ENCODE data around the gene PPP3R1. TPM values are rescaled to one million over a fixed set of nuclear protein-coding genes. Genes with fewer than 3 reads are reported as not detected.

The PPP3R1 gene
- total and polyA plus RNA-seq, 2 donors (not counting 3 experiments of a cell fraction or from before 2014, with no cell fraction given), result 8.4 to 62.2 TPM

GRCh38 chr2:68171146-68171545, 81.2 kb downstream of the PPP3R1 start:
- intact Hi-C loops (cut with micrococcal nuclease), result no loop called here
- Histone ChIP-seq H3K9me3 (replicated peaks; ENCODE audit: control insufficient read depth, insufficient read depth, low read length) (no peaks in the 10 kb centered on the region), H3K9ac (replicated peaks; ENCODE audit: extremely low read depth, insufficient read depth, low read length) (no peak overlapping the region), H3K4me2 (ENCODE audit: insufficient read depth, low read length) (no peak overlapping the region), H3K4me3 (replicated peaks in 1 of 3; ENCODE audit: insufficient read depth in 1 of 3, low read depth in 1 of 3, low read length in 3 of 3) (no peak overlapping the region), H3K36me3 (ENCODE audit: control insufficient read depth in 2 of 2, extremely low read depth in 1 of 2, insufficient read depth in 2 of 2, low read length in 2 of 2) (peaks cover 3 to 15% of the 10 kb centered on the region in 2 experiments), H3K79me2 (ENCODE audit: control insufficient read depth, insufficient read depth, low read length) (peaks cover 5% of the 10 kb centered on the region), H4K20me1 (replicated peaks; ENCODE audit: control insufficient read depth, extremely low read depth, insufficient read depth, low read length) (no peaks in the 10 kb centered on the region), H2AFZ (ENCODE audit: low read depth, low read length) (no peak overlapping the region), H3K4me1 (ENCODE audit: control insufficient read depth, extremely low read depth, insufficient read depth, low read length) (no peaks in the 10 kb centered on the region), H3K27me3 (ENCODE audit: control insufficient read depth in 2 of 2, insufficient read depth in 2 of 2, low read length in 2 of 2) (no peaks in the 10 kb centered on the region), H3K9me1 (replicated peaks; ENCODE audit: control insufficient read depth, extremely low read depth, insufficient read depth, low read length) (no peaks in the 10 kb centered on the region), H3K27ac (ENCODE audit: insufficient read depth, low read depth, low read length) (no peak overlapping the region)
- FAIRE-seq, result no peak
- BruUV-seq (replicated peaks), result no TSS peak
- ChIA-PET CTCF (no interaction called here), POLR2A (no interaction called here)
- TF ChIP-seq MYC (IDR thresholded peaks at IDR 0.05; ENCODE audit: low read depth, low read length), result no peak
- no peak for TF ChIP-seq GATA2 (IDR thresholded peaks at IDR 0.05; ENCODE audit: insufficient read depth, insufficient read length, low read depth, low read length)
- TF ChIP-seq MAX (IDR thresholded peaks at IDR 0.05; ENCODE audit: insufficient read depth, insufficient read length), result no peak
- no peak for TF ChIP-seq POLR2A (IDR thresholded peaks at IDR 0.05; ENCODE audit: low read depth, low read length)
- TF ChIP-seq JUN (IDR thresholded peaks at IDR 0.05; ENCODE audit: borderline replicate concordance, insufficient read depth, insufficient read length, low read depth), result no peak
- TF ChIP-seq FOS (IDR thresholded peaks at IDR 0.05; ENCODE audit: borderline replicate concordance, insufficient read depth, low read length), result no peak
- TF ChIP-seq, protein P1, sequence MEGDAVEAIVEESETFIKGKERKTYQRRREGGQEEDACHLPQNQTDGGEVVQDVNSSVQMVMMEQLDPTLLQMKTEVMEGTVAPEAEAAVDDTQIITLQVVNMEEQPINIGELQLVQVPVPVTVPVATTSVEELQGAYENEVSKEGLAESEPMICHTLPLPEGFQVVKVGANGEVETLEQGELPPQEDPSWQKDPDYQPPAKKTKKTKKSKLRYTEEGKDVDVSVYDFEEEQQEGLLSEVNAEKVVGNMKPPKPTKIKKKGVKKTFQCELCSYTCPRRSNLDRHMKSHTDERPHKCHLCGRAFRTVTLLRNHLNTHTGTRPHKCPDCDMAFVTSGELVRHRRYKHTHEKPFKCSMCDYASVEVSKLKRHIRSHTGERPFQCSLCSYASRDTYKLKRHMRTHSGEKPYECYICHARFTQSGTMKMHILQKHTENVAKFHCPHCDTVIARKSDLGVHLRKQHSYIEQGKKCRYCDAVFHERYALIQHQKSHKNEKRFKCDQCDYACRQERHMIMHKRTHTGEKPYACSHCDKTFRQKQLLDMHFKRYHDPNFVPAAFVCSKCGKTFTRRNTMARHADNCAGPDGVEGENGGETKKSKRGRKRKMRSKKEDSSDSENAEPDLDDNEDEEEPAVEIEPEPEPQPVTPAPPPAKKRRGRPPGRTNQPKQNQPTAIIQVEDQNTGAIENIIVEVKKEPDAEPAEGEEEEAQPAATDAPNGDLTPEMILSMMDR (IDR thresholded peaks at IDR 0.05; ENCODE audit: extremely low read depth in 1 of 2, insufficient read depth in 1 of 2, low read depth in 1 of 2, low read length in 2 of 2), result no peak
- TF ChIP-seq EZH2 (IDR thresholded peaks at IDR 0.05; ENCODE audit: borderline replicate concordance, low read depth, low read length, severe bottlenecking), result no peak
- TF ChIP-seq POLR2AphosphoS5 (IDR thresholded peaks at IDR 0.05; ENCODE audit: insufficient read depth, low read depth, low read length), result no peak
- dilution Hi-C loops (cut with MboI; ENCODE audit: extremely low pct_ligation_motif_present, low sequenced_read_pairs), result no loop called here
- DNase-seq (ENCODE audit: low read depth, low spot score), result no peak

Data from endothelial cell of umbilical vein (primary cell).